Prostate gland (tissue), 2 donors: ENCODE measurements around the gene ERICH6. TPM values are rescaled to one million over a fixed set of nuclear protein-coding genes. Genes with fewer than 3 reads are reported as not detected.

Source experiments
- DNase-seq: peaks from one replicate; pipeline ENCODE4 v3.0.0-alpha.2; 2019; ENCODE audit warnings: low spot score
- H3K27ac ChIP-seq, 2 donors: fragments of 200-600 bp; sonication (generic); 2 replicates each; pipeline ENCODE4 v1.5.1; 2017 to 2019
- H3K27me3 ChIP-seq: fragments of 200-600 bp; sonication (generic); replicated peaks from 2 replicates; pipeline ENCODE4 v1.5.1; 2019; ENCODE audit not compliant: insufficient read depth
- H3K36me3 ChIP-seq, 2 donors: fragments of 200-600 bp; sonication (generic); 1 replicate in 1 of 2; 2 replicates in 1 of 2; pipeline versions ENCODE4 v1.5.1 to v1.8.1; 2017 to 2019
- H3K4me1 ChIP-seq: fragments of 200-600 bp; sonication (generic); replicated peaks from 2 replicates; pipeline ENCODE4 v1.5.1; 2019
- H3K4me3 ChIP-seq, 2 donors: fragments of 200-600 bp; sonication (generic); 2 replicates each; pipeline ENCODE4 v1.5.1; 2017 to 2019
- H3K9me3 ChIP-seq: fragments of 200-600 bp; sonication (generic); 2 replicates; pipeline ENCODE4 v1.5.1; 2017
- POLR2A ChIP-seq: fragments of 450-650 bp; IDR thresholded peaks from one replicate; pipeline ENCODE4 v1.6.1; 2016; ENCODE audit warnings: antibody characterized with exemption, mild to moderate bottlenecking
- POLR2AphosphoS5 ChIP-seq: sonication (generic); formaldehyde crosslinking; IDR thresholded peaks from one replicate; pipeline ENCODE4 v1.6.1; 2017; ENCODE audit warnings: antibody characterized with exemption
- WGBS: methylation state at CpG from one replicate; pipeline ENCODE4 v1.1.5; 2018; 5-methylcytosine and 5-hydroxymethylcytosine counted together
- intact Hi-C: fragments of 100-400 bp; cut with DNase I; formaldehyde crosslinking; loops from one replicate; pipeline ENCODE4 v1.14.2; 2022
- total RNA-seq, 2 donors: library from RNA; depleted of rRNA; stranded (reverse); fragments of >200 nt; gene quantifications; one replicate each; pipeline ENCODE4 v1.1.0, GENCODE V29; 2016
- TF ChIP-seq, protein P1 (sequence below), 4 experiments: fragments of 200-600 bp in 2 of 4; fragments of 450-650 bp in 2 of 4; sonication (generic) in 2 of 4; IDR thresholded peaks; 1 replicate in 3 of 4; 2 replicates in 1 of 4; pipeline ENCODE4 v1.5.1; 2016 to 2019; ENCODE audit warnings: antibody characterized with exemption in 4 of 4, mild to moderate bottlenecking in 2 of 4, moderate library complexity in 2 of 4

The ERICH6 gene
- total RNA-seq, 2 donors from 2014 or later: 0.09 to 0.57 TPM

DNA sequence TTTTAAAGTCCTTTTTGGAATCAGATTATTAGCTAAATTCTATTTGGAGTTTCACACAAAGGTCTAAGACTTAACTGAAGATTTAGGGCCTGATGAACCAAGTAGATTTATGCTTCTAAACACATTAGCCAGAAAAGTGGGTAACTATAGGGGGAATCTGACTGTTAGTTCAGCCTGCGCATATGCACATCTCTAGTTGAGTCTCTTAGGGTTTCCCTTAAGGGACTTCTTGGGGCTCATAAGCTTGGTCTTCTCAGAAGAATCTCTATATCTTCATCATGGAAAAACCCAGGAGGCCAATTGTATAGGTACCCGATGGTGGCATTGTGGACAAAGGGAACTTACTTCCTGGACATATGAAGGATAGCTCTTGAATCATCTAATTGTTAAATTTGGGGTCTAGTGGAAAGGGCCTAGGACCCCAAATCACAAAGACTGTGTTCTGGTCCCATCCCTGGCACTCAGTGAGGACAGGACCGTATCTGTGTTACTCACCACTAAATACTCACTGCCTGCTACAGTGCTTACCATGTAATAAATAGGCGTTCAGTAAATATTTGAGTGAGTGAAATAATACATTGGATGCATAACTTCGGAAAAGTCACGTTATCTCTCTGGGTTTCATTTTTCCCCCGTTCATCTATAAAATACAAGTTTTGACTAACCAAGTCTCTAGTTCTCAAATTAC, 83.6 kb downstream of the ERICH6 start:
- Histone ChIP-seq H3K27me3 (no peaks in the 10 kb centered on the region), H3K4me3 (no peak overlapping the region), H3K4me1 (no peaks in the 10 kb centered on the region), H3K9me3 (no peaks in the 10 kb centered on the region), H3K36me3 (no peaks in the 10 kb centered on the region), H3K27ac (no peak overlapping the region)
- 72% methylated on average over 7 of the region's 7 CpGs for WGBS
- DNase-seq: no peak
- TF ChIP-seq POLR2A (no peak), POLR2AphosphoS5 (no peak)
- TF ChIP-seq, protein P1, sequence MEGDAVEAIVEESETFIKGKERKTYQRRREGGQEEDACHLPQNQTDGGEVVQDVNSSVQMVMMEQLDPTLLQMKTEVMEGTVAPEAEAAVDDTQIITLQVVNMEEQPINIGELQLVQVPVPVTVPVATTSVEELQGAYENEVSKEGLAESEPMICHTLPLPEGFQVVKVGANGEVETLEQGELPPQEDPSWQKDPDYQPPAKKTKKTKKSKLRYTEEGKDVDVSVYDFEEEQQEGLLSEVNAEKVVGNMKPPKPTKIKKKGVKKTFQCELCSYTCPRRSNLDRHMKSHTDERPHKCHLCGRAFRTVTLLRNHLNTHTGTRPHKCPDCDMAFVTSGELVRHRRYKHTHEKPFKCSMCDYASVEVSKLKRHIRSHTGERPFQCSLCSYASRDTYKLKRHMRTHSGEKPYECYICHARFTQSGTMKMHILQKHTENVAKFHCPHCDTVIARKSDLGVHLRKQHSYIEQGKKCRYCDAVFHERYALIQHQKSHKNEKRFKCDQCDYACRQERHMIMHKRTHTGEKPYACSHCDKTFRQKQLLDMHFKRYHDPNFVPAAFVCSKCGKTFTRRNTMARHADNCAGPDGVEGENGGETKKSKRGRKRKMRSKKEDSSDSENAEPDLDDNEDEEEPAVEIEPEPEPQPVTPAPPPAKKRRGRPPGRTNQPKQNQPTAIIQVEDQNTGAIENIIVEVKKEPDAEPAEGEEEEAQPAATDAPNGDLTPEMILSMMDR (IDR thresholded peaks at IDR 0.05): no peak
- intact Hi-C loops: no loop called here

DNA sequence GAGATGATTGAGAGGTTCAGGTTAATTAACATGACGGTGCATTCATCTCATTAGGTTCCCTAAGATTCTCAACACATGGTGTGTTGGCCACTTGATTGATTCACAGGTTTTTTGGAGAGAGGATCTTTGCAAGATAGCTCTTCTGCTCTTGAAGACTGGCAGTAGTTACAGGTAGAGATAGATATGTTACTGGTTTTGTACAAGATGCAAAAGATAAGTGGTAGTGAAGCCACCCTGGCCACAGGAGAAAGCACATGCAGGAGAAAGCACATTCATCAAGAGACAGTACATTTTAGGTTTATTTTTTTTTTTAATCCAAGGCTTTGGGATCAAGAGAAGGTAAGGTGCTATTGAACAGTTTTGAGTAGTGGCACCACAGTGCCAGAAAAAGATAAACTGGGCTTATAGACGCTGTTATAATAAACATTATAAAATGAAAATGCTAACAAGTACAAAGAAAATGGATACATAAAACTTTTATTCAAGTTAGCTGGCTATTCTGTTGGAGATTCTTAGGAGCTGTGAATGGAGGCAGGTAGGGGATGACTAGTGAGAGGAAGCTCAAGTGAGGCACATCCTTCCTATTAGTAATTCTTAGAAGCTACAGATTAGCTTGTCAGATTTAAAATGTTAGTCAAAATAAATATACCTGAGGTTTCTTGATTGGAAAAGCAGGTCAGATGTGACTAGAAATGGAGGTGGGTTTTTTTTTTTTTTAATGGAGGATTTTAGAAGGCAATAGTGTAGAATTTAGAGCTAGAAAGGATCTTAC, 89.8 kb downstream of the ERICH6 start:
- Histone ChIP-seq H3K9me3 (no peaks in the 10 kb centered on the region), H3K36me3 (no peaks in the 10 kb centered on the region), H3K27ac (no peak overlapping the region), H3K27me3 (no peaks in the 10 kb centered on the region), H3K4me1 (no peaks in the 10 kb centered on the region), H3K4me3 (no peak overlapping the region)
- no peak for DNase-seq
- TF ChIP-seq POLR2A (no peak), POLR2AphosphoS5 (no peak)
- 71% methylated on average over 2 of the region's 2 CpGs for WGBS
- intact Hi-C loops: no loop called here

DNA sequence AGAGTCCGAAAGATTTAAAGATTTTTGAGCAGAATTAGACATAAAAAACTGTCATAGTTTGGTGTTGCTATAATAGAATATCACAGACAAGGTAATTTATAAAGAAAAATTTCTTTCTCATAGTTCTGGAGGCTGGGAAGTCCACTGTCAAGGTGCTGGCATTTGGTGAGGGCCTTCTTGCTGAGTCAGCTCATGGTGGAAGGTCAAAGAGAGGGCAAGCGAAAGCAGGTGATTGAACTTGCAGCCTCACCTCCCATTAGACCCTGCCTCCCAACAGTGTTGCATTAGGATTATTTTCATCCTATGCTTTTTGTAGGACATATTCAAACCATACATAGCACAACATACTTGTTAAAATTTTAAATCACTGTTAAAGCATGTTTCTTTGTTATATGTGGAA, 90.7 kb downstream of the ERICH6 start:
- Histone ChIP-seq H3K4me1 (no peaks in the 10 kb centered on the region), H3K27ac (no peak overlapping the region), H3K9me3 (no peaks in the 10 kb centered on the region), H3K4me3 (no peak overlapping the region), H3K27me3 (no peaks in the 10 kb centered on the region), H3K36me3 (no peaks in the 10 kb centered on the region)
- WGBS: 92% methylated on average over 2 of the region's 2 CpGs
- DNase-seq: no peak
- TF ChIP-seq POLR2AphosphoS5: no peak
- no peak for TF ChIP-seq POLR2A
- TF ChIP-seq, protein P1 (IDR thresholded peaks at IDR 0.05): no peak
- intact Hi-C loops: no loop called here

DNA sequence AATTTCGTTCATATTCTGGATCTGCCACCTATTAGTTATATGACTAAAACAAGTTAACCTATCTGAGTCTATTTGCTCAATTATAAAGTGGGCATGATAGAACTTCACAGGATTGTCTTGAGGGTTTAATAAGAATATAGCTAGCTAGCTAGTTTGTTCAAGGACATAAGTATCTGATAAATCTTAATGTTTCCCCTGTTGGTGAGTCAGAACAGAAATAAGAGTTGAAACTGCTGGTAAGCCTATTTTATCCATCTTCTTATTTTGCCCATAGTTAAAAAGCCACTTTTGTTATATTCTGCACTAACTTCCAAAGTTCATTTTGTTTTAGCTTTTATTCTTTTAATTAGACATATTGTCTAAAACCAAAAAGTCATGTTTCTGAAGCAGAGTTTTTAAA, 91.2 kb downstream of the ERICH6 start:
- Histone ChIP-seq H3K4me3 (no peak overlapping the region), H3K27me3 (no peaks in the 10 kb centered on the region), H3K9me3 (no peaks in the 10 kb centered on the region), H3K27ac (no peak overlapping the region), H3K4me1 (no peaks in the 10 kb centered on the region), H3K36me3 (no peaks in the 10 kb centered on the region)
- no peak for DNase-seq
- 97% methylated on average over 1 of the region's 1 CpG for WGBS
- intact Hi-C loops: no loop called here
- no peak for TF ChIP-seq POLR2A
- no peak for TF ChIP-seq POLR2AphosphoS5
- TF ChIP-seq, protein P1 (IDR thresholded peaks at IDR 0.05): no peak

DNA sequence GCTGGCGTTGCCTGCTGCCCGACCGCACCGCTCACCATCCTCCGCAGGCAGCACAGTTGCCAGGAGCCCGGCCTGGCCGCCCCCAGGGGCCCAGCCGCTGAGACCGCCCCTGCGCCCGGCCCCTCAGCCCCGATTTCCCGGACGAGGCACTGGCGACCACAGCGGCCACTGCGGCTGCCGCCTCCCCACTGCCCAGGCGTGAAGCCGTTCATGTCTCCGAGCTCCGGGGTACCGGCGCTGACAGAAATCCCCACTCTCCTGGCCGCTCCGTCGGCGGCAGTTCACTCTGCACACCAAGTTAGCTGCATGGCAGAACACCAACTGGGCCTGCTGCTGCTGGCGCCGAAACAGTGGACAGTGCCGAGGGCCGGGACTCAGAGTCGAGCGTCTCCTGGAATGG, 92.1 kb downstream of the ERICH6 start:
- H3K36me3 ChIP-seq: no peaks in the 10 kb centered on the region
- TF ChIP-seq, protein P1 (IDR thresholded peaks at IDR 0.05): no peak
- TF ChIP-seq POLR2A (no peak), POLR2AphosphoS5 (no peak)
- H3K4me3 ChIP-seq: no peak overlapping the region
- DNase-seq: no peak
- H3K4me1 ChIP-seq: no peaks in the 10 kb centered on the region
- intact Hi-C loops: no loop called here
- whole genome bisulfite sequencing: 98% methylated on average over 34 of the region's 34 CpGs
- H3K27me3 ChIP-seq: no peaks in the 10 kb centered on the region
- H3K9me3 ChIP-seq: no peaks in the 10 kb centered on the region
- no peak overlapping the region for H3K27ac ChIP-seq
